Spleen (tissue), 11 donors: ENCODE data around the gene CSPG5. TPM values are rescaled to one million over a fixed set of nuclear protein-coding genes. Genes with fewer than 3 reads are reported as not detected.

ENCODE experiments used
- DNase-seq: peaks from one replicate; pipeline ENCODE4 v3.0.0-alpha.2; 2020
- H3K27ac ChIP-seq, 8 donors: fragments of 200-600 bp; sonication (generic) in 7 of 8; 1 replicate in 4 of 8; 2 replicates in 4 of 8; pipeline versions ENCODE4 v1.5.0 to v1.8.0; 2016 to 2021; ENCODE audit warnings: inconsistent platforms in 4 of 8, mild to moderate bottlenecking in 4 of 8, moderate library complexity in 1 of 8
- H3K27me3 ChIP-seq, 7 donors: fragments of 200-600 bp; sonication (generic) in 6 of 7; replicated peaks in 1 of 7; 1 replicate in 4 of 7; 2 replicates in 3 of 7; pipeline versions ENCODE4 v1.5.0 to v1.8.0; 2016 to 2021; ENCODE audit warnings: inconsistent platforms in 3 of 7, mild to moderate bottlenecking in 1 of 7
- H3K36me3 ChIP-seq, 6 donors: fragments of 200-600 bp; sonication (generic) in 5 of 6; 1 replicate in 4 of 6; 2 replicates in 2 of 6; pipeline versions ENCODE4 v1.5.0 to v1.8.0; 2016 to 2021; ENCODE audit warnings: inconsistent platforms in 2 of 6
- H3K4me1 ChIP-seq, 6 donors: fragments of 200-600 bp; sonication (generic) in 5 of 6; 1 replicate in 3 of 6; 2 replicates in 3 of 6; pipeline versions ENCODE4 v1.5.0 to v1.8.0; 2016 to 2021; ENCODE audit warnings: inconsistent platforms in 3 of 6
- H3K4me3 ChIP-seq, 8 donors: fragments of 200-600 bp; sonication (generic) in 7 of 8; 1 replicate in 4 of 8; 2 replicates in 4 of 8; pipeline versions ENCODE4 v1.5.0 to v1.8.0; 2016 to 2021; ENCODE audit warnings: inconsistent platforms in 4 of 8, mild to moderate bottlenecking in 4 of 8, moderate library complexity in 2 of 8
- H3K9me3 ChIP-seq, 8 donors: fragments of 200-600 bp; sonication (generic) in 7 of 8; 1 replicate in 4 of 8; 2 replicates in 4 of 8; pipeline versions ENCODE4 v1.5.0 to v1.8.0; 2016 to 2021; ENCODE audit warnings: inconsistent platforms in 4 of 8
- POLR2A ChIP-seq, 3 donors: fragments of 450-650 bp; IDR thresholded peaks; one replicate each; pipeline ENCODE4 v1.5.1; 2017; ENCODE audit warnings: antibody characterized with exemption in 3 of 3, mild to moderate bottlenecking in 1 of 3
- POLR2AphosphoS5 ChIP-seq, 3 donors: sonication (generic); formaldehyde crosslinking; IDR thresholded peaks; one replicate each; pipeline ENCODE4 v1.5.1; 2017; ENCODE audit warnings: antibody characterized with exemption in 3 of 3
- WGBS, 5 donors: extraction: QIAGEN DNeasy Blood & Tissue Kit in 3 of 5; methylation state at CpG; one replicate each; pipeline versions ENCODE4 v1.1.5 to v1.1.7; 2013 to 2018; 5-methylcytosine and 5-hydroxymethylcytosine counted together
- intact Hi-C: fragments of 100-400 bp; cut with DNase I; formaldehyde crosslinking; loops from one replicate; pipeline ENCODE4 v1.15.0; 2023; ENCODE audit warnings: low total_unique reads
- polyA plus RNA-seq, 3 donors: library from polyadenylated mRNA; stranded (reverse); fragments of 200-250 nt; gene quantifications; one replicate each; pipeline ENCODE4 v1.2.1, GENCODE V29; 2013
- total RNA-seq, 7 donors: library from RNA; depleted of rRNA in 3 of 7; stranded (reverse); fragments of >200 nt in 3 of 7; fragmentation: NEBNext Ultra II Directional in 4 of 7; extraction: Animal tissue kit (Norgen Biotek cat#: 25700) in 4 of 7; gene quantifications; one replicate each; pipeline versions ENCODE4 v1.1.0 to v1.2.1, GENCODE V29; 2016 to 2021
- TF ChIP-seq, protein P1 (sequence below), 11 experiments: fragments of 200-600 bp in 7 of 11; fragments of 450-650 bp in 4 of 11; sonication (generic) in 4 of 11; IDR thresholded peaks in 8 of 11; conservative IDR thresholded peaks in 3 of 11; 1 replicate in 7 of 11; 2 replicates in 4 of 11; pipeline versions ENCODE4 v1.4.0 to v1.8.0; 2016 to 2021; ENCODE audit warnings: antibody characterized with exemption in 11 of 11, inconsistent platforms in 4 of 11, mild to moderate bottlenecking in 1 of 11
- donor health status: healthy with polysubstance abuse.
- donor health status: DM: no; HTN: no; CAD: no; lungs with moderate emphysema.
- donor health status: DM: no; HTN: no; CAD: no.
- donor health status: Bipolar disorder and iron deficiency.
- donor health status: healthy.
- donor health status: DM: no; HTN: no; CAD: no.
- donor health status: DM: yes; HTN: yes; CAD: no.

Gene CSPG5
- total and polyA plus RNA-seq, 10 donors, result 0.09 to 0.34 (median 0.19) TPM; not detected in 4

- TF ChIP-seq POLR2A (IDR thresholded peaks at IDR 0.05) (no peak), POLR2AphosphoS5 (IDR thresholded peaks at IDR 0.05) (no peak)
- TF ChIP-seq, protein P1, sequence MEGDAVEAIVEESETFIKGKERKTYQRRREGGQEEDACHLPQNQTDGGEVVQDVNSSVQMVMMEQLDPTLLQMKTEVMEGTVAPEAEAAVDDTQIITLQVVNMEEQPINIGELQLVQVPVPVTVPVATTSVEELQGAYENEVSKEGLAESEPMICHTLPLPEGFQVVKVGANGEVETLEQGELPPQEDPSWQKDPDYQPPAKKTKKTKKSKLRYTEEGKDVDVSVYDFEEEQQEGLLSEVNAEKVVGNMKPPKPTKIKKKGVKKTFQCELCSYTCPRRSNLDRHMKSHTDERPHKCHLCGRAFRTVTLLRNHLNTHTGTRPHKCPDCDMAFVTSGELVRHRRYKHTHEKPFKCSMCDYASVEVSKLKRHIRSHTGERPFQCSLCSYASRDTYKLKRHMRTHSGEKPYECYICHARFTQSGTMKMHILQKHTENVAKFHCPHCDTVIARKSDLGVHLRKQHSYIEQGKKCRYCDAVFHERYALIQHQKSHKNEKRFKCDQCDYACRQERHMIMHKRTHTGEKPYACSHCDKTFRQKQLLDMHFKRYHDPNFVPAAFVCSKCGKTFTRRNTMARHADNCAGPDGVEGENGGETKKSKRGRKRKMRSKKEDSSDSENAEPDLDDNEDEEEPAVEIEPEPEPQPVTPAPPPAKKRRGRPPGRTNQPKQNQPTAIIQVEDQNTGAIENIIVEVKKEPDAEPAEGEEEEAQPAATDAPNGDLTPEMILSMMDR (IDR thresholded peaks at IDR 0.05 in 8 of 11, conservative IDR thresholded peaks at IDR 0.05 in 3 of 11), result no peak
- H3K36me3 ChIP-seq, result peaks cover 0 to 96% (median 54%) of the 10 kb centered on the region in 6 donors
- WGBS, 5 donors, result 77 to 88% (median 87%) methylated on average over 5 of the region's 5 CpGs
- H3K27ac ChIP-seq, result no peak overlapping the region
- no peaks in the 10 kb centered on the region for H3K27me3 ChIP-seq
- H3K9me3 ChIP-seq, result no peaks in the 10 kb centered on the region
- intact Hi-C loops, result no loop called here
- H3K4me3 ChIP-seq, result no peak overlapping the region
- DNase-seq, result no peak
- peaks cover 0 to 23% (median 5%) of the 10 kb centered on the region in 6 donors for H3K4me1 ChIP-seq
Measured at GRCh38 chr3:47617086-47618010, 38.7 kb upstream of the CSPG5 start.

- TF ChIP-seq POLR2A (IDR thresholded peaks at IDR 0.05) (no peak), POLR2AphosphoS5 (IDR thresholded peaks at IDR 0.05) (no peak)
- TF ChIP-seq, protein P1 (IDR thresholded peaks at IDR 0.05 in 8 of 11, conservative IDR thresholded peaks at IDR 0.05 in 3 of 11), result no peak
- Histone ChIP-seq H3K36me3 (peaks cover 0 to 95% (median 47%) of the 10 kb centered on the region in 6 donors), H3K4me1 (peaks cover 0 to 23% (median 5%) of the 10 kb centered on the region in 6 donors), H3K27ac (peak overlapping the region in 1 of 8 donors; percentile 59), H3K9me3 (no peaks in the 10 kb centered on the region), H3K27me3 (no peaks in the 10 kb centered on the region), H3K4me3 (no peak overlapping the region)
- no peak for DNase-seq
- intact Hi-C loops, result no loop called here
- WGBS, 5 donors, result 89 to 97% (median 91%) methylated on average over 2 of the region's 2 CpGs
Measured at GRCh38 chr3:47614788-47615187, 36.1 kb upstream of the CSPG5 start.

- intact Hi-C loops, result no loop called here
- H3K36me3 ChIP-seq, result peaks cover 0 to 95% (median 46%) of the 10 kb centered on the region in 6 donors
- H3K4me3 ChIP-seq, result no peak overlapping the region
- no peak for DNase-seq
- no peaks in the 10 kb centered on the region for H3K9me3 ChIP-seq
- WGBS, 5 donors, result 65 to 89% (median 83%) methylated on average over 4 of the region's 4 CpGs
- no peaks in the 10 kb centered on the region for H3K27me3 ChIP-seq
- H3K4me1 ChIP-seq, result peaks cover 0 to 23% (median 5%) of the 10 kb centered on the region in 6 donors
- TF ChIP-seq, protein P1 (IDR thresholded peaks at IDR 0.05 in 8 of 11, conservative IDR thresholded peaks at IDR 0.05 in 3 of 11), result no peak
- TF ChIP-seq POLR2A (IDR thresholded peaks at IDR 0.05) (no peak), POLR2AphosphoS5 (IDR thresholded peaks at IDR 0.05) (no peak)
- peak overlapping the region in 4 of 8 donors; percentile 2 to 59 (median 30) for H3K27ac ChIP-seq
Measured at GRCh38 chr3:47613722-47614121, 35.1 kb upstream of the CSPG5 start.

GRCh38 chr3:47612879-47613278, 34.2 kb upstream of the CSPG5 start:
- 70 to 97% (median 94%) methylated on average over 2 of the region's 2 CpGs for whole genome bisulfite sequencing, 5 donors
- Histone ChIP-seq H3K36me3 (peaks cover 0 to 95% (median 47%) of the 10 kb centered on the region in 6 donors), H3K27ac (peak overlapping the region in 3 of 8 donors; percentile 0 to 59 (median 34)), H3K4me3 (no peak overlapping the region), H3K4me1 (peaks cover 0 to 23% (median 5%) of the 10 kb centered on the region in 6 donors), H3K9me3 (no peaks in the 10 kb centered on the region), H3K27me3 (no peaks in the 10 kb centered on the region)
- TF ChIP-seq, protein P1 (IDR thresholded peaks at IDR 0.05 in 8 of 11, conservative IDR thresholded peaks at IDR 0.05 in 3 of 11), result no peak
- TF ChIP-seq POLR2AphosphoS5 (IDR thresholded peaks at IDR 0.05) (no peak), POLR2A (IDR thresholded peaks at IDR 0.05) (no peak)
- no peak for DNase-seq
- intact Hi-C loops, result no loop called here
